HEK293 (cell line): ENCODE measurements around the gene ZNF423.

Source experiments
- CTCF ChIA-PET: fragments of 350-600 bp; formaldehyde crosslinking; extraction: SDS; loops from one replicate; lab custom pipeline; 2021; ENCODE audit warnings: antibody characterized with exemption; lab: Yijun Ruan, JAX
- POLR2A ChIA-PET: fragments of 300-600 bp; formaldehyde crosslinking; extraction: SDS; loops from one replicate; lab custom pipeline; 2020; ENCODE audit warnings: antibody characterized with exemption, inconsistent platforms; lab: Yijun Ruan, JAX
- H3K27ac ChIP-seq: fragments of 200-500 bp; sonication (Bioruptor generic); 2 replicates; pipeline ENCODE4 v1.5.1; 2014; ENCODE audit warnings: low read depth, low read length, control low read depth, inconsistent platforms; ENCODE audit errors: extremely low read depth
- H3K36me3 ChIP-seq, 2 experiments: fragments of 200-500 bp in 1 of 2; sonication (Bioruptor generic) in 1 of 2; 1 replicate in 1 of 2; 2 replicates in 1 of 2; pipeline ENCODE4 v1.5.1; 2014 to 2017; ENCODE audit warnings: inconsistent platforms in 2 of 2, low read length in 2 of 2; ENCODE audit not compliant: control insufficient read depth in 2 of 2, insufficient read depth in 1 of 2
- H3K4me1 ChIP-seq: fragments of 200-500 bp; sonication (Bioruptor generic); 2 replicates; pipeline ENCODE4 v1.5.1; 2014; ENCODE audit warnings: mild to moderate bottlenecking, low read length, inconsistent platforms; ENCODE audit not compliant: control insufficient read depth, insufficient read depth
- H3K4me3 ChIP-seq: 2 replicates; pipeline ENCODE4 v1.5.1; 2011; ENCODE audit warnings: low read depth, mild to moderate bottlenecking, control low read depth, low read length, moderate library complexity
- H3K9me3 ChIP-seq: fragments of 200-500 bp; sonication (Bioruptor generic); 2 replicates; pipeline ENCODE4 v1.5.1; 2014; ENCODE audit warnings: low read depth, low read length, inconsistent platforms; ENCODE audit not compliant: control insufficient read depth, insufficient read depth
- GFI1B ChIP-seq: fragments of 450-650 bp; formaldehyde crosslinking; IDR thresholded peaks from 2 replicates; pipeline ENCODE4 v1.5.1; 2016; ENCODE audit warnings: missing biosample characterization, missing genetic modification characterization
- KLF9 ChIP-seq: fragments of 450-650 bp; formaldehyde crosslinking; IDR thresholded peaks from 2 replicates; pipeline ENCODE4 v1.5.1; 2016; ENCODE audit warnings: missing biosample characterization, missing genetic modification characterization, low read depth
- MYNN ChIP-seq: fragments of 450-650 bp; formaldehyde crosslinking; IDR thresholded peaks from 2 replicates; pipeline ENCODE4 v1.5.1; 2016; ENCODE audit warnings: missing biosample characterization, missing genetic modification characterization, borderline replicate concordance
- OSR2 ChIP-seq: fragments of 450-650 bp; formaldehyde crosslinking; IDR thresholded peaks from 2 replicates; pipeline ENCODE4 v1.5.1; 2016; ENCODE audit warnings: missing biosample characterization, missing genetic modification characterization
- PRDM1 ChIP-seq: fragments of 450-650 bp; formaldehyde crosslinking; IDR thresholded peaks from 2 replicates; pipeline ENCODE4; 2016; ENCODE audit warnings: missing biosample characterization, missing genetic modification characterization
- SCRT1 ChIP-seq: fragments of 450-650 bp; formaldehyde crosslinking; IDR thresholded peaks from 2 replicates; pipeline ENCODE4 v1.5.1; 2016; ENCODE audit warnings: missing biosample characterization, missing genetic modification characterization, borderline replicate concordance
- ZBTB20 ChIP-seq: fragments of 450-650 bp; formaldehyde crosslinking; IDR thresholded peaks from 2 replicates; pipeline ENCODE4 v1.5.1; 2016; ENCODE audit warnings: missing biosample characterization, missing genetic modification characterization
- ZBTB21 ChIP-seq: fragments of 450-650 bp; formaldehyde crosslinking; IDR thresholded peaks from 2 replicates; pipeline ENCODE4 v1.5.1; 2017; ENCODE audit warnings: missing biosample characterization, missing genetic modification characterization
- ZFP3 ChIP-seq: fragments of 450-650 bp; formaldehyde crosslinking; IDR thresholded peaks from 2 replicates; pipeline ENCODE4 v1.5.1; 2016; ENCODE audit warnings: low read depth, missing biosample characterization, missing genetic modification characterization
- ZNF146 ChIP-seq: fragments of 450-650 bp; formaldehyde crosslinking; IDR thresholded peaks from 2 replicates; pipeline ENCODE4 v1.5.1; 2016; ENCODE audit warnings: missing biosample characterization, missing genetic modification characterization
- ZNF175 ChIP-seq: fragments of 450-650 bp; formaldehyde crosslinking; IDR thresholded peaks from 2 replicates; pipeline ENCODE4 v1.5.1; 2016; ENCODE audit warnings: missing biosample characterization, missing genetic modification characterization
- ZNF292 ChIP-seq: fragments of 450-650 bp; formaldehyde crosslinking; IDR thresholded peaks from 2 replicates; pipeline ENCODE4 v1.5.1; 2016; ENCODE audit warnings: low read depth, missing biosample characterization, missing genetic modification characterization, borderline replicate concordance
- ZNF391 ChIP-seq: fragments of 450-650 bp; formaldehyde crosslinking; IDR thresholded peaks from 2 replicates; pipeline ENCODE4 v1.5.1; 2016; ENCODE audit warnings: low read depth, missing biosample characterization, missing genetic modification characterization, borderline replicate concordance
- ZNF549 ChIP-seq: fragments of 450-650 bp; IDR thresholded peaks from 2 replicates; pipeline ENCODE4 v1.5.1; 2018; ENCODE audit warnings: missing biosample characterization, missing genetic modification characterization, mild to moderate bottlenecking, inconsistent platforms, moderate library complexity
- ZNF560 ChIP-seq: fragments of 450-650 bp; formaldehyde crosslinking; IDR thresholded peaks from 2 replicates; pipeline ENCODE4 v1.5.1; 2017; ENCODE audit warnings: missing biosample characterization, missing genetic modification characterization, borderline replicate concordance
- ZNF596 ChIP-seq: fragments of 450-650 bp; IDR thresholded peaks from 2 replicates; pipeline ENCODE4 v1.5.0; 2018; ENCODE audit warnings: missing biosample characterization, mild to moderate bottlenecking, missing genetic modification characterization, moderate library complexity
- ZNF629 ChIP-seq: fragments of 450-650 bp; formaldehyde crosslinking; IDR thresholded peaks from 2 replicates; pipeline ENCODE4 v1.5.1; 2017; ENCODE audit warnings: missing biosample characterization, missing genetic modification characterization
- ZNF660 ChIP-seq: fragments of 450-650 bp; IDR thresholded peaks from 2 replicates; pipeline ENCODE4 v1.5.1; 2018; ENCODE audit warnings: missing biosample characterization, mild to moderate bottlenecking, missing genetic modification characterization
- ZNF768 ChIP-seq: fragments of 450-650 bp; formaldehyde crosslinking; IDR thresholded peaks from 2 replicates; pipeline ENCODE4 v1.5.1; 2018; ENCODE audit warnings: missing biosample characterization, mild to moderate bottlenecking, missing genetic modification characterization
- ZNF791 ChIP-seq: fragments of 450-650 bp; formaldehyde crosslinking; IDR thresholded peaks from 2 replicates; pipeline ENCODE4 v1.5.1; 2016; ENCODE audit warnings: missing biosample characterization, missing genetic modification characterization
- TF ChIP-seq, protein P1 (sequence below): fragments of 450-650 bp; formaldehyde crosslinking; IDR thresholded peaks from 2 replicates; pipeline ENCODE4 v1.5.1; 2016; ENCODE audit warnings: missing biosample characterization, missing genetic modification characterization
- TF ChIP-seq, protein P2 (sequence below): fragments of 450-650 bp; formaldehyde crosslinking; IDR thresholded peaks from 2 replicates; pipeline ENCODE4 v1.5.1; 2016; ENCODE audit warnings: missing biosample characterization, missing genetic modification characterization
- TF ChIP-seq, protein P3 (sequence below): fragments of 450-650 bp; formaldehyde crosslinking; IDR thresholded peaks from 2 replicates; pipeline ENCODE4 v1.5.1; 2016; ENCODE audit warnings: missing biosample characterization, missing genetic modification characterization, borderline replicate concordance

ZNF423 gene

DNA sequence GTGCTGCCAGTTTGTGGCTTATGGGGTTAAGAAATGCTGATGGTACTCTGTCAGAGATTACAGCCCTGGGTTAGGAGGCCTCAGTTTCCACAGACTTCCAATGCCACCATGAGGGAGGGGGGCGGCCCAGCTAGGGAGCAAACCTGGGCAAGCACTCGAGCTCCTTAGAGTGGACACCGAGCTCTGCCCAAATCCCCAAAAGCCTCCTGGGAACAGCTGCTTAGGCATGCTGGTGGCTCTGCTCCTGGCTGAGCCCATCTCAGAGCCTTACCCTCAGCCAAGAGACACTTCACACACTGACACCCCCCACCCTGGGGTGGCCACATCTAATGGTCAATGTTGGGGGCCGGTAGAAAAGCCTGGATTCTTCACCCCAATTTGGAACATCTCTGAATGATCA is 416.2 kb downstream of the ZNF423 start (continued):
- TF ChIP-seq ZNF175 (no peak), PRDM1 (no peak), ZNF560 (no peak)
- TF ChIP-seq, protein P1, sequence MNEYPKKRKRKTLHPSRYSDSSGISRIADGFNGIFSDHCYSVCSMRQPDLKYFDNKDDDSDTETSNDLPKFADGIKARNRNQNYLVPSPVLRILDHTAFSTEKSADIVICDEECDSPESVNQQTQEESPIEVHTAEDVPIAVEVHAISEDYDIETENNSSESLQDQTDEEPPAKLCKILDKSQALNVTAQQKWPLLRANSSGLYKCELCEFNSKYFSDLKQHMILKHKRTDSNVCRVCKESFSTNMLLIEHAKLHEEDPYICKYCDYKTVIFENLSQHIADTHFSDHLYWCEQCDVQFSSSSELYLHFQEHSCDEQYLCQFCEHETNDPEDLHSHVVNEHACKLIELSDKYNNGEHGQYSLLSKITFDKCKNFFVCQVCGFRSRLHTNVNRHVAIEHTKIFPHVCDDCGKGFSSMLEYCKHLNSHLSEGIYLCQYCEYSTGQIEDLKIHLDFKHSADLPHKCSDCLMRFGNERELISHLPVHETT (tag by site-specific recombination): no peak

DNA sequence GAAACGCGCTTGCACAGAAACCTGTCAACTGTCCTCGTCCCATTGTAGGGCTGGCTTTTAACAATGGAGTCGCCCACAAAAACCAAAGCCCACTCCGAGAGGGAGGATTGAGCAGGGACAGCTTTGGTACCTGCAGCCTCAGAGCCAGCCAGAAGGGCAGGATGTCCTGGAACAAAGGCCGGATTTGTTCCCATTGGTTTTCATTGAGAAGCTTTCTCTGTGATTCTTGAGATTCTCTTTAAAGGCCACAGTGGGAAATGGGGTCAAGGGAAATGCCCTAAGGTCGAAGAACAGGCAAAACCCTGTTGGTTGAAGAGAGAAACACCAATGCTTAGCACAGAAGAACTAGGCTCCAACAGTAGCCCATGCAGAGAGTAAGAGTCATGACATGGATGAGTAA is 416.9 kb downstream of the ZNF423 start:
- Histone ChIP-seq H3K36me3 (no peaks in the 10 kb centered on the region), H3K4me3 (no peak overlapping the region), H3K4me1 (no peaks in the 10 kb centered on the region), H3K27ac (no peak overlapping the region), H3K9me3 (no peaks in the 10 kb centered on the region)
- POLR2A ChIA-PET: no interaction called here
- TF ChIP-seq ZNF292 (tag by site-specific recombination): no peak
- no peak for TF ChIP-seq ZNF146
- no peak for TF ChIP-seq OSR2 (tag by site-specific recombination)
- no peak for TF ChIP-seq MYNN (tag by site-specific recombination)
- TF ChIP-seq ZBTB21: no peak
- no peak for TF ChIP-seq ZBTB20 (tag by site-specific recombination)
- TF ChIP-seq ZFP3 (tag by site-specific recombination): no peak
- no peak for TF ChIP-seq ZNF660 (tag by site-specific recombination)
- no peak for TF ChIP-seq ZNF596 (tag by site-specific recombination)
- no peak for TF ChIP-seq SCRT1 (tag by site-specific recombination)
- TF ChIP-seq KLF9: no peak
- TF ChIP-seq GFI1B (tag by site-specific recombination): no peak
- TF ChIP-seq ZNF791 (tag by site-specific recombination): no peak
- TF ChIP-seq ZNF629 (tag by site-specific recombination): no peak
- no peak for TF ChIP-seq ZNF768 (tag by site-specific recombination)
- TF ChIP-seq ZNF549 (tag by site-specific recombination): no peak
- TF ChIP-seq, protein P2, sequence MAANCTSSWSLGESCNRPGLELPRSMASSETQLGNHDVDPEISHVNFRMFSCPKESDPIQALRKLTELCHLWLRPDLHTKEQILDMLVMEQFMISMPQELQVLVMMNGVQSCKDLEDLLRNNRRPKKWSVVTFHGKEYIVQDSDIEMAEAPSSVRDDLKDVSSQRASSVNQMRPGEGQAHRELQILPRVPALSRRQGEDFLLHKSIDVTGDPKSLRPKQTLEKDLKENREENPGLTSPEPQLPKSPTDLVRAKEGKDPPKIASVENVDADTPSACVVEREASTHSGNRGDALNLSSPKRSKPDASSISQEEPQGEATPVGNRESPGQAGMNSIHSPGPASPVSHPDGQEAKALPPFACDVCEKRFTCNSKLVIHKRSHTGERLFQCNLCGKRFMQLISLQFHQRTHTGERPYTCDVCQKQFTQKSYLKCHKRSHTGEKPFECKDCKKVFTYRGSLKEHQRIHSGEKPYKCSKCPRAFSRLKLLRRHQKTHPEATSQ: no peak
- TF ChIP-seq ZNF391 (tag by site-specific recombination): no peak
- TF ChIP-seq, protein P3, sequence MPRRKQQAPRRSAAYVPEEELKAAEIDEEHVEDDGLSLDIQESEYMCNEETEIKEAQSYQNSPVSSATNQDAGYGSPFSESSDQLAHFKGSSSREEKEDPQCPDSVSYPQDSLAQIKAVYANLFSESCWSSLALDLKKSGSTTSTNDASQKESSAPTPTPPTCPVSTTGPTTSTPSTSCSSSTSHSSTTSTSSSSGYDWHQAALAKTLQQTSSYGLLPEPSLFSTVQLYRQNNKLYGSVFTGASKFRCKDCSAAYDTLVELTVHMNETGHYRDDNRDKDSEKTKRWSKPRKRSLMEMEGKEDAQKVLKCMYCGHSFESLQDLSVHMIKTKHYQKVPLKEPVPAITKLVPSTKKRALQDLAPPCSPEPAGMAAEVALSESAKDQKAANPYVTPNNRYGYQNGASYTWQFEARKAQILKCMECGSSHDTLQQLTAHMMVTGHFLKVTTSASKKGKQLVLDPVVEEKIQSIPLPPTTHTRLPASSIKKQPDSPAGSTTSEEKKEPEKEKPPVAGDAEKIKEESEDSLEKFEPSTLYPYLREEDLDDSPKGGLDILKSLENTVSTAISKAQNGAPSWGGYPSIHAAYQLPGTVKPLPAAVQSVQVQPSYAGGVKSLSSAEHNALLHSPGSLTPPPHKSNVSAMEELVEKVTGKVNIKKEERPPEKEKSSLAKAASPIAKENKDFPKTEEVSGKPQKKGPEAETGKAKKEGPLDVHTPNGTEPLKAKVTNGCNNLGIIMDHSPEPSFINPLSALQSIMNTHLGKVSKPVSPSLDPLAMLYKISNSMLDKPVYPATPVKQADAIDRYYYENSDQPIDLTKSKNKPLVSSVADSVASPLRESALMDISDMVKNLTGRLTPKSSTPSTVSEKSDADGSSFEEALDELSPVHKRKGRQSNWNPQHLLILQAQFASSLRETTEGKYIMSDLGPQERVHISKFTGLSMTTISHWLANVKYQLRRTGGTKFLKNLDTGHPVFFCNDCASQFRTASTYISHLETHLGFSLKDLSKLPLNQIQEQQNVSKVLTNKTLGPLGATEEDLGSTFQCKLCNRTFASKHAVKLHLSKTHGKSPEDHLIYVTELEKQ (tag by site-specific recombination): no peak
- CTCF ChIA-PET: no interaction called here
